ENCODE results near the gene HFM1.

- TF ChIP-seq CTCF (conservative IDR thresholded peaks at IDR 0.05; ENCODE audit: low read depth in 2 of 2) (peak in 1 of 2 experiments; percentile 52; a peak in 3 of 4 replicates), ETS1 (IDR thresholded peaks at IDR 0.05) (no peak)
Measured at GRCh38 chr1:91402023-91402422, 2.6 kb downstream of the HFM1 start.

Measured in GM23338 (cell line).